Astrocyte (in vitro differentiated cells and primary cell): ENCODE data around the gene GREB1L. TPM values are rescaled to one million over a fixed set of nuclear protein-coding genes. Genes with fewer than 3 reads are reported as not detected.

ENCODE experiments used
- DNase-seq: peaks from one replicate; pipeline ENCODE4 v3.0.0-alpha.2; 2010; ENCODE audit warnings: low read depth
- FAIRE-seq: peaks from 2 replicates; lab custom pipeline; 2011; peaks lifted over from hg19 to GRCh38; lab: Jason Lieb, UNC
- H2AFZ ChIP-seq: 2 replicates; pipeline ENCODE4 v1.6.0; 2012; ENCODE audit warnings: low read depth, low read length, inconsistent platforms
- H3K27ac ChIP-seq: 2 replicates; pipeline ENCODE4 v1.5.1; 2011; ENCODE audit warnings: low read depth, low read length, inconsistent platforms
- H3K27me3 ChIP-seq: 2 replicates; pipeline ENCODE4 v1.6.0; 2011; ENCODE audit warnings: low read length, inconsistent platforms; ENCODE audit not compliant: insufficient read depth
- H3K36me3 ChIP-seq: 2 replicates; pipeline ENCODE4 v1.5.1; 2011; ENCODE audit warnings: low read length, inconsistent platforms; ENCODE audit not compliant: insufficient read depth
- H3K4me1 ChIP-seq: 2 replicates; pipeline ENCODE4 v1.5.1; 2011; ENCODE audit warnings: low read length, inconsistent platforms; ENCODE audit not compliant: insufficient read depth
- H3K4me2 ChIP-seq: 2 replicates; pipeline ENCODE4 v1.6.0; 2012; ENCODE audit warnings: low read length, inconsistent platforms
- H3K4me3 ChIP-seq: 2 replicates; pipeline ENCODE4 v1.5.1; 2011; ENCODE audit warnings: low read depth, mild to moderate bottlenecking, low read length, inconsistent platforms; ENCODE audit not compliant: insufficient read depth
- H3K79me2 ChIP-seq: 2 replicates; pipeline ENCODE4 v1.6.0; 2012; ENCODE audit warnings: mild to moderate bottlenecking, low read length, inconsistent platforms; ENCODE audit not compliant: insufficient read depth
- H3K9ac ChIP-seq: 2 replicates; pipeline ENCODE4 v1.6.0; 2012; ENCODE audit warnings: mild to moderate bottlenecking, low read length, inconsistent platforms
- H3K9me3 ChIP-seq: 2 replicates; pipeline ENCODE4 v1.5.1; 2012; ENCODE audit warnings: low read depth, mild to moderate bottlenecking, low read length, inconsistent platforms; ENCODE audit not compliant: insufficient read depth
- H4K20me1 ChIP-seq: 2 replicates; pipeline ENCODE4 v1.6.0; 2012; ENCODE audit warnings: low read length, inconsistent platforms; ENCODE audit not compliant: insufficient read depth
- H3K27ac Mint-ChIP-seq: one replicate; pipeline ENCODE4 v1.8.0; 2021; ENCODE audit warnings: mild to moderate bottlenecking, mixed read lengths; ENCODE audit not compliant: unreplicated experiment
- H3K27me3 Mint-ChIP-seq: one replicate; pipeline ENCODE4 v1.8.0; 2021; ENCODE audit warnings: low read depth, mixed read lengths; ENCODE audit not compliant: unreplicated experiment
- H3K36me3 Mint-ChIP-seq: one replicate; pipeline ENCODE4 v1.8.0; 2021; ENCODE audit warnings: low read depth, mixed read lengths; ENCODE audit not compliant: unreplicated experiment
- H3K4me1 Mint-ChIP-seq: one replicate; pipeline ENCODE4 v1.8.0; 2021; ENCODE audit warnings: low read depth, mixed read lengths; ENCODE audit not compliant: unreplicated experiment
- H3K4me3 Mint-ChIP-seq: one replicate; pipeline ENCODE4 v1.8.0; 2021; ENCODE audit warnings: mild to moderate bottlenecking, moderate library complexity, mixed read lengths; ENCODE audit not compliant: unreplicated experiment
- H3K9me3 Mint-ChIP-seq: one replicate; pipeline ENCODE4 v1.8.0; 2021; ENCODE audit warnings: mild to moderate bottlenecking, mixed read lengths; ENCODE audit not compliant: unreplicated experiment
- CTCF ChIP-seq: IDR thresholded peaks from 2 replicates; pipeline ENCODE4 v1.5.1; 2011; ENCODE audit warnings: low read depth, mild to moderate bottlenecking, inconsistent platforms, low read length, moderate library complexity; ENCODE audit not compliant: insufficient read depth
- EZH2 ChIP-seq: IDR thresholded peaks from 2 replicates; pipeline ENCODE4 v1.6.1; 2012; ENCODE audit warnings: mild to moderate bottlenecking, low read length, inconsistent platforms; ENCODE audit not compliant: insufficient read depth
- total RNA-seq: library from RNA; stranded (reverse); gene quantifications from 2 replicates; pipeline ENCODE4 v1.2.1, GENCODE V29; 2021

The GREB1L gene
- total RNA-seq, 1 donor from 2014 or later = 16.2 TPM

- Histone ChIP-seq H3K9ac (no peak overlapping the region), H3K4me3 (no peak overlapping the region), H3K79me2 (no peaks in the 10 kb centered on the region), H3K9me3 (no peaks in the 10 kb centered on the region), H4K20me1 (no peaks in the 10 kb centered on the region), H3K36me3 (no peaks in the 10 kb centered on the region), H2AFZ (no peak overlapping the region), H3K27ac (no peak overlapping the region), H3K4me2 (no peak overlapping the region), H3K27me3 (no peaks in the 10 kb centered on the region), H3K4me1 (no peaks in the 10 kb centered on the region)
- Mint-ChIP-seq H3K27ac (no peak overlapping the region), H3K4me1 (peaks cover 15% of the 10 kb centered on the region), H3K27me3 (no peaks in the 10 kb centered on the region), H3K36me3 (no peaks in the 10 kb centered on the region), H3K4me3 (no peak overlapping the region), H3K9me3 (no peaks in the 10 kb centered on the region)
- FAIRE-seq = no peak
- TF ChIP-seq CTCF (no peak), EZH2 (no peak)
- DNase-seq = no peak
Observed at GRCh38 chr18:21305621-21306020, 63.6 kb downstream of the GREB1L start.

- no peaks in the 10 kb centered on the region for H3K27me3 Mint-ChIP-seq
Observed at GRCh38 chr18:21306368-21306767, 64.3 kb downstream of the GREB1L start.

More at GRCh38 chr18:21306368-21306767, 64.3 kb downstream of the GREB1L start:
- no peaks in the 10 kb centered on the region for H3K36me3 Mint-ChIP-seq
- no peak overlapping the region for H3K4me2 ChIP-seq
- no peaks in the 10 kb centered on the region for H3K9me3 Mint-ChIP-seq
- H3K27ac ChIP-seq = no peak overlapping the region
- FAIRE-seq = peak; percentile 9
- no peaks in the 10 kb centered on the region for H3K79me2 ChIP-seq
- H3K36me3 ChIP-seq = no peaks in the 10 kb centered on the region
- H2AFZ ChIP-seq = no peak overlapping the region
- no peaks in the 10 kb centered on the region for H3K27me3 ChIP-seq
- no peak overlapping the region for H3K27ac Mint-ChIP-seq
- no peaks in the 10 kb centered on the region for H4K20me1 ChIP-seq
- H3K4me1 Mint-ChIP-seq = peaks cover 12% of the 10 kb centered on the region
- DNase-seq = no peak
- H3K9ac ChIP-seq = no peak overlapping the region
- TF ChIP-seq EZH2 (no peak), CTCF (no peak)
- H3K4me3 ChIP-seq = no peak overlapping the region
- H3K4me1 ChIP-seq = no peaks in the 10 kb centered on the region
- no peak overlapping the region for H3K4me3 Mint-ChIP-seq
- no peaks in the 10 kb centered on the region for H3K9me3 ChIP-seq
